ENCODE measurements around the gene TBC1D21. TPM values are rescaled to one million over a fixed set of nuclear protein-coding genes. Genes with fewer than 3 reads are reported as not detected.
A peak's percentile ranks its signal among the peaks of the same experiment; 100 is the strongest.

The TBC1D21 gene
- total RNA-seq, 1 donor from 2014 or later = not detected

GRCh38 chr15:73908030-73908821, 34.9 kb downstream of the TBC1D21 start:
- Histone ChIP-seq H3K9me3 (no peaks in the 10 kb centered on the region), H3K4me3 (no peak overlapping the region), H3K27me3 (ENCODE audit: low read depth) (no peaks in the 10 kb centered on the region), H3K4me1 (no peaks in the 10 kb centered on the region), H3K27ac (no peak overlapping the region), H3K36me3 (no peaks in the 10 kb centered on the region)
- peak; percentile 95 to 96 for ATAC-seq
- intact Hi-C loops (cut with DNase I) = no loop called here
- TF ChIP-seq CTCF (IDR thresholded peaks at IDR 0.05) = peak; percentile 92
- DNase-seq = peak; percentile 87

- Histone ChIP-seq H3K27me3 (ENCODE audit: low read depth) (no peaks in the 10 kb centered on the region), H3K9me3 (no peaks in the 10 kb centered on the region), H3K4me3 (no peak overlapping the region), H3K27ac (no peak overlapping the region), H3K4me1 (no peaks in the 10 kb centered on the region), H3K36me3 (no peaks in the 10 kb centered on the region)
- intact Hi-C loops (cut with DNase I) = no loop called here
- no peak for TF ChIP-seq CTCF (IDR thresholded peaks at IDR 0.05)
- ATAC-seq = no peak
- DNase-seq = peak; percentile 8
Observed at GRCh38 chr15:73908822-73909122, 35.4 kb downstream of the TBC1D21 start.

- Histone ChIP-seq H3K4me1 (no peaks in the 10 kb centered on the region), H3K27me3 (ENCODE audit: low read depth) (no peaks in the 10 kb centered on the region), H3K4me3 (no peak overlapping the region), H3K27ac (no peak overlapping the region), H3K9me3 (no peaks in the 10 kb centered on the region), H3K36me3 (no peaks in the 10 kb centered on the region)
- TF ChIP-seq CTCF (IDR thresholded peaks at IDR 0.05) = no peak
- ATAC-seq (no peak), DNase-seq (no peak)
- intact Hi-C loops (cut with DNase I) = no loop called here
Observed at GRCh38 chr15:73909651-73910050, 36.3 kb downstream of the TBC1D21 start.

- no peak overlapping the region for H3K27ac ChIP-seq
Observed at GRCh38 chr15:73910522-73911303, 37.3 kb downstream of the TBC1D21 start.

More at GRCh38 chr15:73910522-73911303, 37.3 kb downstream of the TBC1D21 start:
- ATAC-seq (no peak), DNase-seq (peak; percentile 6)
- intact Hi-C loops (cut with DNase I) = no loop called here
- Histone ChIP-seq H3K36me3 (no peaks in the 10 kb centered on the region), H3K27me3 (ENCODE audit: low read depth) (no peaks in the 10 kb centered on the region), H3K4me3 (no peak overlapping the region), H3K9me3 (no peaks in the 10 kb centered on the region), H3K4me1 (no peaks in the 10 kb centered on the region)
- TF ChIP-seq CTCF (IDR thresholded peaks at IDR 0.05) = no peak
